ENCODE measurements around the gene CFAP45. TPM values are rescaled to one million over a fixed set of nuclear protein-coding genes. Genes with fewer than 3 reads are reported as not detected.

Gene CFAP45
- total RNA-seq, 1 donor from 2014 or later = 1.7 TPM

DNA sequence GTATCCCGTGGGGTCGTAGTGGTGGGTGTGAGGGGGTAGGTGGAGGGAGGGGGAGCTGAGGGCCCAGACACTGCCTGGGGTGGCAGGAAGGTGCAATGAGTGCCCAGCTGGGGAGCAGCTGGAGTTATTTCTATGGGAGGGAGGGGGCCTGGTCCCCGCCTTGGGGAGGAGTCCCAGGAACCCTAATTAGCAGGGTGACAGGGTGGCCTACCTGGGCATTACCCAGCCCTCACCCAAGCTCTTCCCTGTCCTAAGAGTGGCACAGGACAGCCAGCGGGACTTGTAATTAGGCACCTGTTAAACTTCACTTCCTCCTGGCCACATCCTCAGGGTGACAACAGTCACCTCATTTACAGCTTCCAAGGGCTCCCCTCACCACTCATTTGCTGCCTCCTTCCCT lies 37.4 kb downstream of the CFAP45 start, which contains the start of gene VSIG8:
Gene VSIG8, minus strand, starts transcription at position 101 of the 400 bp plus-strand sequence. CDS start 136 bp downstream, outside the sequence.
- no peak for DNase-seq
- intact Hi-C loops (cut with micrococcal nuclease) = no loop called here
- no peak for ATAC-seq

DNA sequence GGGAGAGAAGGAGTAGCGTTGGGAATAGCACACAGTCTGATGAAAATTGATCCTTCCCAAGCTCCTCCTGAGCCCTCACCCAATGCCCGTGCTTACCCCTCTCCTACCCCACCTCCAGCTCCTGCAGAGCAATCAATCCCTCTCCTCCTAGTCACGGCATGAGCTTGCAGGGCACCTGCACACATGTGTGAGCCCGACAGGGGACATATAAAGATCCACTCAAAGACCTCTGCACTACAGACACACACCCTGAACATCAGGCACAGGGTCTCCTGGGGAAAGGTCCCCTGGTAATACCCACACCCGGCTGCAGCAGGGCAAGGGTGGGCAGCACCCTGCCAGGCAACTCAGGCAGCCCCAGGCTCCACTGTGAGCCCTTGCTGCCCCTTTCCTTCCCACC lies 37.9 kb downstream of the CFAP45 start:
- DNase-seq (no peak), ATAC-seq (no peak)
- intact Hi-C loops (cut with micrococcal nuclease) = no loop called here

DNA sequence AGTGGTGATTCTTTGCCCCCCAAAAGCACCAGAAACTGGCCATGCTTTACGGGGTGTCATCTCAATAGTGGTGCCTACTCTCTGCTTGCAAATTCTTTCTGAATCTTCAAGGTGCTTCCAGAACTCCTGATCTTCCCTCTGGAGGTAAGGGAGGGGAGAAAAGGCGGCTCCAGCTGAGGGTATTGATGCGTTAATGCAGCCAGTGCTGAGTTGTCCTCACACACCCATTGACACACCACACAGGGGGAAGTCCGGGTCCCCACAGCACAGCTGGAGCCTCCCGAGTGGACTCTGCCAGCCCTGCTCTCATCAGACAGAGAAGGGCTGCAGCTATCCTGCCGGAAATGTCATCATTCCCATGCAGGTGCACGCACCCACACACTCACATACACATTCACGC lies 38.7 kb downstream of the CFAP45 start:
- DNase-seq (no peak), ATAC-seq (no peak)
- intact Hi-C loops (cut with micrococcal nuclease) = no loop called here

DNA sequence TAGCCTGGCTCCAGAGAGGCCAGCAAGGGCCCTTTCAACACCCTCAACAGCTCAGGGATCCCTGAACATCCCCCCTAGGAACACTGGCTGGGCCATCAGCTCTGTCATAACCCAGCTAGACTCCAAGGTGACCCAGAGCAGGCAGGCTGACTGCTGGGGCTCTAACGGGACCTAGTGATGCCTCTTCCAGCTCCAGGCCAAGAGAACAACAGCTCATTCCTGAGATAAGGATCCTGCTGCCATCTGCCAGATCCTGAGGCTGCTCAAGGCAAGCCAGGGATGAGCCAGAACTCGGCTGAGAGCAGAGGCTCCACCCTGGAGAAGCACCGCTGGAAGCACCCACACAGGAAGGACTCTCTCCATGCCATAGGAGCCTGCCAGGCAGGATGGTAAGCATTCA lies 39.5 kb downstream of the CFAP45 start:
- ATAC-seq (peak; percentile 31), DNase-seq (no peak)
- intact Hi-C loops (cut with micrococcal nuclease) = no loop called here

DNA sequence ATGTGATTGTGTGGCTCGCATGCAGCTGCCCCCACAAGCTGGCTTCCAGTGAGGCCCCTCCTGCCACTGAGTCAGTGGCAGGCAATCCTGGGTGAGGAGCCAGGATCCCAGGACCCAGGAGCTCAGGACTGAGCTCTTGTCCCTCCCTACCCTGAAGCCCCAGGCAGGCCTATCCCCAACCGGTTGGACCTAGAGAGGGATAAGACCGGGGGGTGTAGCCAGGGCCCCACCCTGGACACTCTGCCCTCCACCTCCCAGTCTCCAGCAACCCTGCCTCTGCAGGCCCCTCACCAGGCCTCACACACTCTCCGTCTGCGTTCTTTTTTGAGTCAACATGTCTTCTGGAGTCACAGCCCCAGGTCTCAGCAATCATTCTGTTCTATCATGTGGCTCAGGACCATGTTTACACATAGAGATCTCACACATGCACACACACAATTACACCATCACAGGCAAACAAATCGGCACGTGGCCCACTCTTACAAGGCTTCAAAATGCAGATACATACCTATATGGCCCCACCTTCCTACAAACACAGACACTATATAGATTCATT lies 40.1 kb downstream of the CFAP45 start:
- intact Hi-C loops (cut with micrococcal nuclease) = no loop called here
- no peak for ATAC-seq
- DNase-seq = no peak

DNA sequence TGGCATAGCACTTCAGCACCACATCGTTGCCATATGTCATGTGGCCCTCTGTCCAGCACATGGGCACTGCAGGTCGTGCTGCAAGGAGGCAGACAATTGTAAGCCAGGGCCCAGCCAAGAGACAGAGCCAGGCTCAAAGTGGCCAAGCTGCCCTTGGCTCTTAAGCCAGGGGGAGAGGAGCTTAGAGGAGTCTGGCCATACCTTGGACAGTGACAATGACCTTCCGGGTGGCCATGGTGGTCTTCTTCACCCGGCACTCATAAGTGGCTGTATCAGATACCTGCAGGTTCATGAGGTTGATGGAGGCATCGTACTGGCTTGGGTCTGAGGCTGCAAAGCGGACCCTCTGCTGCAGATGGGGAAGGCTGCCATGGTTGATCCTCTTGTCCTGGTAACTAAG lies 42.1 kb downstream of the CFAP45 start:
- intact Hi-C loops (cut with micrococcal nuclease) = no loop called here
- DNase-seq = no peak
- ATAC-seq = no peak

- no peak for ATAC-seq
- intact Hi-C loops (cut with micrococcal nuclease) = no loop called here
These were observed 43.4 kb downstream of the CFAP45 start for GRCh38 chr1:159856576-159856975.

GRCh38 chr1:159855709-159856108 lies 44.3 kb downstream of the CFAP45 start:
- intact Hi-C loops (cut with micrococcal nuclease) = no loop called here

More at GRCh38 chr1:159856576-159856975, 43.4 kb downstream of the CFAP45 start:
- DNase-seq = no peak

DNA sequence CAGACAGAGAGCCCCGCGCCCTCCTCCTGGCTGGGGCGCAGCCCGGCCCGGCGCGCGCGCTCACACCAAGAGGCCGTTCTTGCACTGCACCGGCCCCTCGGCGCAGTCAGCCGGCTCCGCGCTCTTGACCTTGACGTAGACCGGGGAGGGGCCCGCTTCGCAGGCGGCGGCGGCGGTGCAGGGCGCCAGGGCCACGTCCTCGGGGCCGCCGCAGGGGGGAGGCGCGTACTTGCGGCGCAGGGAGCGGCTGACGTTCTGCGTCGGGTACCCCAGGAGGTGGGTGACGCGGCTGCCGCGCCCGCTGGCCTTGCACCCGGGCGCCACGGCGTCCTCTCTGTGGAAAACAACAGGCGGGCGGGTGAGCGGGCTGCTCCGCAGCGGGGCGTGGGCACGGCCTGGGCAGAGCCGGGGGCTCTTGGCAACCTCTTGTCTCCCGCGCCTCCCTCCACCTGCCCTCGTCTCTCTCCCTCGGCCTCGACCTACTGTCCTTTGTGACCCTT lies 45.2 kb downstream of the CFAP45 start:
- DNase-seq = peak; percentile 95
- ATAC-seq = peak; percentile 98
- intact Hi-C loops (cut with micrococcal nuclease) = no loop called here

More at GRCh38 chr1:159855709-159856108, 44.3 kb downstream of the CFAP45 start:
- DNase-seq (peak; percentile 37), ATAC-seq (no peak)

DNA sequence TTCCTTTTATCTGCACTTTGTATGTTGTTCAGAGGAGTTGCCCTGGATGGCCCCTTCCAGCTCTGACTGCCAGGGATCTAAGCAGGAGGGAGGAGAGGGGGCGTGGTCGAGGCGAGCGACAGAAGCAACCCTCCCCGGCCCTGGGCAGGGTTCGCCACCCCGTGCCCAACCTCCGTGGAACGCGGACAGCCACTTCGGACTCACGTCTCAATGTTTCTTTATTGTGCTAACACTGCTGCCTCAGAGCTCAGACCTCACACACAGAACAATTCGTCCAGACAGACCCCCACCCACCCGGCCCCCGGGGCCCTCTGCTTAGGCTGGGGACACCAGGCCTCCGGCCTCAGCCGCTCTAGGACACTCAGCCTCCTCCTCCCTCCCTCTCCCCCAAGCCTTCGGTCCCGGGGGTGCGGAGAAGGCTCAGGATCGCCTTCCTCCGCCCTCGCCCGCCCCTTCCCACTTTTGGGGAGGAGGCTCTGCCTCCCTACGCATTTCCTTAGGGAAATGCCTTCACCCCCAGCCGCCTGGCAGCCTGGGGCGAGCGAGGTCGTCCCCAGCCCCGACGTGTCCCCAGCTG lies 45.8 kb downstream of the CFAP45 start:
- intact Hi-C loops (cut with micrococcal nuclease) = no loop called here
- ATAC-seq (peak; percentile 92), DNase-seq (peak; percentile 91)

DNA sequence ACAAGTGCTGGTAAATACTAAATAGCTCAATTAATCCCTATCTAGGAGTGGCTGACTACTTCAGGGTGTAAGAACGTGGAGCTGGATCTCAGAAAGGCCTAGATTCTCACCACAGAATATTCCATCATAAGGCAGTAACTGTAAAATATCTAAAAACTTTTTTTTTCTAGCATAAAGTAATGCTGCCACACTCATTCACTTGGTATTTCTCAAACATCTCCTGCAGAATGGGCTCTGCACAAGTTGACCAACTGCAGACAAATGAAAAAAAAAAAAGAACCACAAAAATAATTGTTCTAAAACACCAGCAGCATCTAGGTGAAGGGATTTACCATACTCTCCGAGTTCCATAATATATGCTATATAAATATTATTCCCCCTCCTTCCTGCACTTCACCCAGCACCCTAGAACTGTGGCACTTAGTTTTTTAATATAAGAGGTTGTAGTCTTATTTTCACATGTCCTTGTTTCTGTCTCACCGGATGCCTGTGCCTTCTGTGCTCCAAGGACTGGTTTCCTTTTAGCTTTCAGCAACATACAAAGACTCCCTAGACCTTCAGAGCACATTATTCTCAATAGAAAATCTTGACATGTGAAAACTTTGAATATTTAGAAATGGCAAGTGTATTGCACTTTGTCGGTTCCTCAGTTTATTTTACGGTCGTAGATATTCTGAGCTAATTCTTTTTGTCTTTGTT lies 46.4 kb downstream of the CFAP45 start:
- ATAC-seq = no peak
- no peak for DNase-seq
- intact Hi-C loops (cut with micrococcal nuclease) = no loop called here

DNA sequence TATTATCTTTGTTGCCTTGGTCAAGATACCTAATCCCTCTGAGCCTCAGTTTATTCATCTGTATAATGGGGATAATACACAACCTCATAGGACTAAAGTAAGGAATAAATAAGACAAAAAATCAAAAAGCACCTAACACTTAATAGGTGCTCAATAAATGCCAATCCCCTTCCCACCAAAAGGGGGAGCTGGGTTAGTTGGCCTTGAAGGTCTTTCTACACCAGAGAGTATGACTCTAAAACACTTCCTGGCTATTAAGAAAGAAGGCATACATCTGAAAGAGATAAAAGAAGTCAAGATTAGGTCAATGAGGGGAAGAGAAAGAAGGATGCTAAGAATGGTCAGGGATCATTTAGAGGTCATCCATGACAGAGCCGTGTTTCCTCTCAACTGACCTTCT lies 48.6 kb downstream of the CFAP45 start:
- DNase-seq = no peak
- ATAC-seq = no peak
- intact Hi-C loops (cut with micrococcal nuclease) = no loop called here

DNA sequence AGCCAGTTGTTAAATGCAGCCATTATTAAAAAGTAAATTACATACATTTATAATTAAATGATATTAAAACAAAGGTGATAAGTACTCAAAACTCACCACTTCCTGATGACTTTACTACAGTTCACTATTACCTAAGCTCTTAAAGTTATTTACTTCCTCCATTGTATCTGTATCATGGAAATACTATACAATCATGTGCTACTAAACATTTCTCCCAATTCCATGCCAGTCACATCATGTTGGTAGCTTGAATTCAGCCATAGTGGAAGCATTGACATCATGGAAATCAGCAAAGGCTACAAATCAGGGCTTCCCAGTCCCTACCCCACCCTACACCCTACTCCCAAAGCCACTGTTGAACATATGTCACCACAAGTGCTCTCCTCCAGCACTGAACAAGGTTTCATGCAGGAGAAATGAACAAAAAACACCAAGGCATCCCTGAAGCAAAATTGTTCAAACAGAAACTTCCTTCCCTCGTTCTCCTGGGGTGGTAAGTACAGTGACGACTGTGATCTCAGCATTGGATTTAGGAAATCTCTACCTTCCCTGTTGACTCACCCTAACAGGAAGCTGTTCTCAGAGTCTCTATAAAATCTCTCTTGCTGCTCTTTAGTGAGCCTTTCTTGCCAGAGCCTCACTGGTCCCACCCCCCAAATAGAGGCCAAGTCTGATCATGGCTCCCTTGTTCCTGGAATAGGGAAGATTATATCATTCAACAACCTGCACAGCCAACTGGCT lies 50.2 kb downstream of the CFAP45 start:
- intact Hi-C loops (cut with micrococcal nuclease) = no loop called here
- DNase-seq = no peak
- no peak for ATAC-seq

GRCh38 chr1:159848326-159848725 lies 51.6 kb downstream of the CFAP45 start:
- DNase-seq = no peak
- no peak for ATAC-seq
- intact Hi-C loops (cut with micrococcal nuclease) = no loop called here

DNA sequence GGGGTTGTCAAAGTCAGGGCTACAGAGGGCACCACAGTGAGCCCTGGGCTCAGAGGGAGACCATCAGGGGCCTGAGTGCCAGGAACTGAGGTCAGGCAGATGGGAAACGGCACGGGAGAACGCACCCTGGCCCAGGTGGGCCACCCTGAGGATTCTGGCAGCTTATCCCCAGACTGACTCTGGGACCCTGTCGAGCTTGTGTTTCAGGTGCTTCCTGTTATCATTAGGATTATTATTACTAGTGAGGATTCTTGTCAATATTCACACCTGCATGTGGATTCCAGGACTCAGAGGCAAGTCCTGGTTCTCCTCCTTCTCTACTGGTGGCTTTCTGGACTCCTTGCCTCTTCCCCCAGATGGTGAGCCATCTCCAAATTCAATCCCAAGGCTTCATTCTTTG lies 52.7 kb downstream of the CFAP45 start:
- ATAC-seq (no peak), DNase-seq (no peak)
- intact Hi-C loops (cut with micrococcal nuclease) = no loop called here

DNA sequence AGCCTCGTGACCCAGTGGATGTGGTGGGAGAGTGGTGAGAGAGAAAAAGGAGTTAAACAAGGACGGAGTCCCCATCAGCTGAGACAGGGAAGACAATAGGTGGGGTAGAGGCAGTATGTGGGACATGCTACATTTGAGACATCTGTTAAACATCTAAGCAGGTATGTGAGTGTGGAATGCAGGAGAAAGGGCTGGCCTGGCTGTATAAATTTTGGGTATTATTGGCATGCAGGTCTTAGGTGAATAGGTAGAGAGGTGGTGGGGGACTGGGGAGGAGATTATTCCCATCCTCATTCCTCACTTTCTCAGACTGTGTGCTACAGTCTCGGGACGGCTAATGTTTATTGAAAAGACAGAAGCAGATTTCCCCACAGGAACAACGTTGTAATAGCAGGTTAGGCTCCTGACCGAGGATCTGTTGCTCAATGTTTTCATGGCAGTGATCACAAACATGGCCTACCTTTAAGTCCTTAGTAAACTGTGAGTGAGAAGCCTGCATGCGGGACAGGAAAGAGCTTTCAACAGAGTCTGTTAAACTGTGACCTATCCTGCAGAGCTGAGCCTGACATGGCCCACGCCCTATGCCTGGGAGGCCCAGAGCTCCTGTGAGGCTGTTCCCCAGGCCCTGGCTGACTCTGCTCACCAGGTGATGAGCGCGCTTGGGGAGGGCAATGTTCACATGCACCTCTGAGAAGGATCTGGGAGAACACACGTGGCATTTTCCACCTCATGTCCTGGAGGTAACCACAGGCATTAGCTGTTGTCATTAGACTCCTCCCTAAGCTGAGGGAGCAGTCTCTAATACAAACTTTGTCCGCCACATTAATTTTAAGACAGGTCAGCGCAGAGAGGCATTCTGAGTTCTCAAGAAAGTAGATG lies 54.0 kb downstream of the CFAP45 start:
- intact Hi-C loops (cut with micrococcal nuclease) = no loop called here
- DNase-seq (no peak), ATAC-seq (no peak)

GRCh38 chr1:159843459-159843858 lies 56.5 kb downstream of the CFAP45 start:
- ATAC-seq (no peak), DNase-seq (no peak)
- intact Hi-C loops (cut with micrococcal nuclease) = no loop called here

GRCh38 chr1:159841749-159842148 lies 58.2 kb downstream of the CFAP45 start:
- intact Hi-C loops (cut with micrococcal nuclease) = no loop called here
- ATAC-seq (no peak), DNase-seq (no peak)
